T-cell (primary cell): Measurements from ENCODE around the gene PARD3. TPM values are rescaled to one million over a fixed set of nuclear protein-coding genes. Genes with fewer than 3 reads are reported as not detected.

Source experiments
- ATAC-seq, 4 experiments: fragments of 200-7000 bp in 3 of 4; fragments of 150-1000 bp in 1 of 4; cut with Tn5 transposase; replicated peaks in 1 of 4; 1 replicate in 3 of 4; 2 replicates in 1 of 4; pipeline ENCODE4 v1.10.0; 2021; ENCODE audit warnings: moderate library complexity in 3 of 4, mild to moderate bottlenecking in 2 of 4, moderate number of reproducible peaks in 1 of 4
- CTCF ChIA-PET, 2 donors: fragments of 300-600 bp; sonication (Branson Sonifier 250); formaldehyde crosslinking; loops; one replicate each; lab custom pipeline; 2022; ENCODE audit warnings: antibody characterized with exemption in 2 of 2; lab: Charles Lee
- POLR2A ChIA-PET, 2 donors: fragments of 300-600 bp; sonication (Branson Sonifier 250); formaldehyde crosslinking; loops; one replicate each; lab custom pipeline; 2022; ENCODE audit warnings: antibody characterized with exemption in 2 of 2; lab: Charles Lee
- DNase-seq, 35 experiments: peaks; one replicate each; pipeline versions ENCODE4 v3.0.0 to v3.0.0-alpha.2; 2013 to 2023
- H3K27ac ChIP-seq: one replicate; pipeline ENCODE4 v1.5.1; 2013; ENCODE audit warnings: low read length
- H3K27me3 ChIP-seq, 2 experiments: replicated peaks in 1 of 2; 1 replicate in 1 of 2; 2 replicates in 1 of 2; pipeline versions ENCODE4 v1.6.1 to v1.7.0; 2013; ENCODE audit warnings: low read length in 1 of 2, mixed read lengths in 1 of 2; ENCODE audit not compliant: control insufficient read depth in 2 of 2, insufficient read depth in 2 of 2; ENCODE audit errors: extremely low read depth in 1 of 2
- H3K36me3 ChIP-seq, 2 donors: 1 replicate in 1 of 2; 2 replicates in 1 of 2; pipeline versions ENCODE4 v1.6.1 to v1.7.0; 2013; ENCODE audit warnings: low read length in 1 of 2; ENCODE audit not compliant: control insufficient read depth in 2 of 2, insufficient read depth in 1 of 2; ENCODE audit errors: extremely low read depth in 1 of 2
- H3K4me1 ChIP-seq, 2 experiments: 1 replicate in 1 of 2; 2 replicates in 1 of 2; pipeline versions ENCODE4 v1.6.1 to v1.7.0; 2013; ENCODE audit warnings: low read length in 2 of 2, mixed read lengths in 1 of 2; ENCODE audit not compliant: insufficient read depth in 2 of 2, control insufficient read depth in 1 of 2; ENCODE audit errors: extremely low read depth in 1 of 2
- H3K4me3 ChIP-seq, 2 donors: 1 replicate in 1 of 2; 2 replicates in 1 of 2; pipeline versions ENCODE4 v1.5.1 to v1.7.0; 2013; ENCODE audit warnings: mild to moderate bottlenecking in 2 of 2, low read length in 1 of 2, moderate library complexity in 1 of 2; ENCODE audit not compliant: control insufficient read depth in 1 of 2; ENCODE audit errors: extremely low read depth in 1 of 2
- H3K9me3 ChIP-seq: 2 replicates; pipeline ENCODE4 v1.7.0; 2013
- H3K27ac Mint-ChIP-seq, 2 donors: one replicate each; pipeline ENCODE4 v1.8.0; 2020 to 2021; ENCODE audit warnings: mild to moderate bottlenecking in 2 of 2, mixed read lengths in 2 of 2
- H3K27me3 Mint-ChIP-seq, 2 donors: one replicate each; pipeline ENCODE4 v1.8.0; 2021 to 2022; ENCODE audit warnings: mixed read lengths in 2 of 2
- H3K36me3 Mint-ChIP-seq: one replicate; pipeline ENCODE4 v1.8.0; 2021; ENCODE audit warnings: mixed read lengths
- H3K4me1 Mint-ChIP-seq, 3 donors: one replicate each; pipeline ENCODE4 v1.8.0; 2020 to 2022; ENCODE audit warnings: mixed read lengths in 3 of 3, mild to moderate bottlenecking in 1 of 3
- H3K4me3 Mint-ChIP-seq, 3 donors: one replicate each; pipeline ENCODE4 v1.8.0; 2020 to 2022; ENCODE audit warnings: mild to moderate bottlenecking in 3 of 3, mixed read lengths in 3 of 3, moderate library complexity in 3 of 3
- H3K9me3 Mint-ChIP-seq, 3 donors: one replicate each; pipeline ENCODE4 v1.8.0; 2020 to 2022; ENCODE audit warnings: mixed read lengths in 3 of 3
- WGBS: methylation state at CpG from one replicate; pipeline ENCODE4 v1.1.5; 2013; ENCODE audit warnings: missing lambda C conversion rate; ENCODE audit not compliant: insufficient coverage; 5-methylcytosine and 5-hydroxymethylcytosine counted together
- total RNA-seq, 35 experiments: library from RNA in 6 of 35; stranded (reverse) in 6 of 35; fragments of 120-200 nt in 1 of 35; gene quantifications; one replicate each; pipeline versions ENCODE4 v1.2.1 to v1.2.4 and lab custom pipeline; 2013 to 2026

PARD3 gene
- total RNA-seq, 5 donors from 2014 or later (not counting 1 experiment from before 2014, with no cell fraction given) = 0.36 to 0.92 (median 0.65) TPM

DNA sequence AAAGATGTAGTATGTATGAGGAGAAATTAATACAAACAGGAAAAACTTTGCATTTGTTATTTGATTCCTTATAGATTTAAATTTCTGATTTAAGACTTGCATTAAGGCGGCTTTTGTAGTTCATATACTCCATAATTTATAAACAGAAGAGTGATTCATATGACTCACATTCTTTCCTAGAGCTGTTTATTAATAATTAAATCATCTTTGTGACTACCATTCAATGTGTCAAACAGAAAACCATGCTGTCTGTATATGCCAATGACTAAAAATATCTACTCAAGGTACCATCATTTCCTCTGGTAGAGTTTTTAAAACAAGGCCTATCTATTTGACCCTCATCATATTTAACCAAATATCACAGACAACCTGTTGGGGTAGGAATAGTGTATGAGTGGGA lies 501.7 kb downstream of the PARD3 start:
- H3K4me1 ChIP-seq = peaks cover 0 to 14% of the 10 kb centered on the region in 2 experiments
- H3K27ac Mint-ChIP-seq = peak overlapping the region in 1 of 2 donors; percentile 9
- no peak overlapping the region for H3K27ac ChIP-seq
- H3K27me3 Mint-ChIP-seq = no peaks in the 10 kb centered on the region
- ATAC-seq (no peak), DNase-seq (no peak)
- H3K4me1 Mint-ChIP-seq = peaks cover 4 to 16% (median 15%) of the 10 kb centered on the region in 3 donors
- H3K36me3 Mint-ChIP-seq = no peaks in the 10 kb centered on the region
- no peaks in the 10 kb centered on the region for H3K36me3 ChIP-seq
- ChIA-PET POLR2A (no interaction called here), CTCF (interaction anchor here in 1 of 2 donors (0.6 kb wide), 1 partner anchor 10 kb away, joined by 3 read pairs; no protein-coding TSS in a partner anchor)
- H3K4me3 ChIP-seq = no peak overlapping the region
- H3K4me3 Mint-ChIP-seq = no peak overlapping the region
- H3K9me3 Mint-ChIP-seq = no peaks in the 10 kb centered on the region
- H3K9me3 ChIP-seq = no peaks in the 10 kb centered on the region
- no CpG with 5 or more reads among the region's 1 CpG for WGBS
- H3K27me3 ChIP-seq = no peaks in the 10 kb centered on the region

DNA sequence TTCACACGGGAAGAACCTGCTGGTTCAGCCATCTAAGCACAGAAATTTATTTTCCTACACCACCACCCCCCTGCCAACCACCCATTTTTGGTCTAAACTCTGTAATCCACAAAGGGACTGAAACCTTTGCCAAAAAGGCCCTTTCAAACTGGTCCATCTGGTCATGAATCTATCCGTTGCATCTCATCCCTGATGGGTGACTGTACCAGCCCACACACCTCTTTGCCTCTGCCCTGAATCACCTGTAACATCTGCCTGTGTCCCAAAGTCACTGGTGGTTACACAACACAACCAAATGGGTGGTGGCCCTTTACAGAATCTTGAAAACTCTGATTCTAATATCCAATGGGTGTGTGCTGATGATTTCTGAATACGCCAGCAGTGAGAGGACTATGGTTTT lies 503.4 kb downstream of the PARD3 start:
- DNase-seq = no peak
- Histone ChIP-seq H3K36me3 (no peaks in the 10 kb centered on the region), H3K4me3 (no peak overlapping the region), H3K4me1 (peaks cover 0 to 14% of the 10 kb centered on the region in 2 experiments), H3K27ac (no peak overlapping the region), H3K9me3 (no peaks in the 10 kb centered on the region), H3K27me3 (peaks cover 0 to 4% of the 10 kb centered on the region in 2 experiments)
- WGBS = 86% methylated on average over 1 of the region's 3 CpGs
- Mint-ChIP-seq H3K36me3 (no peaks in the 10 kb centered on the region), H3K4me3 (no peak overlapping the region), H3K27me3 (no peaks in the 10 kb centered on the region), H3K4me1 (peaks cover 4 to 16% (median 15%) of the 10 kb centered on the region in 3 donors), H3K27ac (no peak overlapping the region), H3K9me3 (no peaks in the 10 kb centered on the region)
- no peak for ATAC-seq
- CTCF ChIA-PET = no interaction called here
- POLR2A ChIA-PET = no interaction called here

DNA sequence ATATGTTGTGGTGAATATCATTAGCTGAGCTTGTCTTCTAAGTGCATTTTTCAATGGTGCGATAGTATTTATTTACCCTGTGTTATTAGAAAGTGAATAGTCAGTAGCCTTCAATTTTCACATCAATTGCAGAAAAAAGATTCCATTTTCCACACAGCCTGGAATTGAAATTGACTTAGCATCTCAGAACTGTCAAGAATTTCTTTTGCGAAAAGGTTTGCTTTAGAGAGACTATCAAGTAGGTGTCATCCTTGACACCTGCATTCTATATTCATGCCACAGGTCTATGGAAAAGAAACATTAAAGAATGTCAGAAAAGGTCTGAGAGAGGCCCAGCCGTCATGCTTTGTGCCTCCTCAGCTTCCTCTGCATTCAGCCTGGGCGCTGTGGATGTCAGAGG lies 504.9 kb downstream of the PARD3 start:
- CTCF ChIA-PET = no interaction called here

DNA sequence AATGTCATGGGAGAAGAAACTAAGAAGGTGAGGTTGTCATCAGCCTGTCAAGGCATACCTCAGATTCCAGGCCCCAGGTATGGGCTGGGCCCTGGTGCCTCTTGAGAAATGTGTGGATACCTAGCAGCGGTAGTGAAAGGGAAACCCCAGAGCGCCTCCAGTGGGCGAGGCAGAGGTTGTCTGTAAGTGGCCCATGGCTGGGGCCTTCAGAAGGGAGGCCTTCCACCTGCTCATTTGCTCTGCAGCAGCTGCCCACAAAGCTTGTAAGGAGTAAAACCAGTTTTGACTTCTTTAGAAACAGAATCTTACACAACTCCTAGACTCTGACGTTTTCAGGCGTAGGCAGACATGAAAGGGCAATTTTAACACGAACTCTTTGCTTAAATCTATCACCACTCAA lies 509.9 kb downstream of the PARD3 start:
- Mint-ChIP-seq H3K27me3 (no peaks in the 10 kb centered on the region), H3K36me3 (no peaks in the 10 kb centered on the region), H3K9me3 (no peaks in the 10 kb centered on the region), H3K4me3 (no peak overlapping the region), H3K4me1 (no peaks in the 10 kb centered on the region), H3K27ac (no peak overlapping the region)
- no peaks in the 10 kb centered on the region for H3K36me3 ChIP-seq
- DNase-seq (no peak), ATAC-seq (no peak)
- no peaks in the 10 kb centered on the region for H3K4me1 ChIP-seq
- no peaks in the 10 kb centered on the region for H3K9me3 ChIP-seq
- no peak overlapping the region for H3K27ac ChIP-seq
- 100% methylated on average over 2 of the region's 6 CpGs for WGBS
- H3K4me3 ChIP-seq = no peak overlapping the region
- ChIA-PET POLR2A (no interaction called here), CTCF (no interaction called here)
- H3K27me3 ChIP-seq = peaks cover 0 to 4% of the 10 kb centered on the region in 2 experiments

More for the DNA sequence above, 504.9 kb downstream of the PARD3 start:
- POLR2A ChIA-PET = no interaction called here
- H3K36me3 ChIP-seq = no peaks in the 10 kb centered on the region
- H3K4me1 ChIP-seq = peaks cover 0 to 14% of the 10 kb centered on the region in 2 experiments
- Mint-ChIP-seq H3K36me3 (no peaks in the 10 kb centered on the region), H3K4me1 (peaks cover 4 to 16% (median 15%) of the 10 kb centered on the region in 3 donors), H3K27ac (no peak overlapping the region), H3K4me3 (no peak overlapping the region), H3K9me3 (no peaks in the 10 kb centered on the region), H3K27me3 (no peaks in the 10 kb centered on the region)
- no peaks in the 10 kb centered on the region for H3K9me3 ChIP-seq
- H3K27ac ChIP-seq = no peak overlapping the region
- WGBS = 75% methylated on average over 2 of the region's 4 CpGs
- ATAC-seq (no peak), DNase-seq (no peak)
- peaks cover 0 to 4% of the 10 kb centered on the region in 2 experiments for H3K27me3 ChIP-seq
- H3K4me3 ChIP-seq = no peak overlapping the region

DNA sequence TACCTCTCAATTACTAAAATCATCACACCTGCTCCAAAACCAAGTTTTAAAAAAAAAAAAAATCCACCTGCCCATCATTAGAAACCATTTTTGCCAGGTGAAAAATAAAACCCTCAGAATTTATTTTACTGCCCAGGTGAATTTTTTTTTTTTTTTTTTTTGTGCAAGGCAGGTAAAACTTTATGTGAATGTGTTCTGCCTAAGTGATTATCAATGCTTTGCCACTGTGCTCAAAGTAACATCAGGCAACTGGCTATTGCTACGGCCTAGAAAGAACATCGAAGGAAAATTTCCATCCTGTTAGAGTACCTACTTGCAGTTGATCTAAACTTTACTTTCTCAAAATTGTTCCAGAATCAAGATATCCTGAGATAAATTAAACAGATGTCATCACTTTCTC lies 512.1 kb downstream of the PARD3 start:
- no CpG with 5 or more reads among the region's 2 CpGs for WGBS
- H3K4me3 ChIP-seq = no peak overlapping the region
- Mint-ChIP-seq H3K27me3 (no peaks in the 10 kb centered on the region), H3K9me3 (no peaks in the 10 kb centered on the region), H3K4me3 (no peak overlapping the region), H3K27ac (no peak overlapping the region), H3K4me1 (no peaks in the 10 kb centered on the region), H3K36me3 (no peaks in the 10 kb centered on the region)
- no peaks in the 10 kb centered on the region for H3K36me3 ChIP-seq
- no peak overlapping the region for H3K27ac ChIP-seq
- no peaks in the 10 kb centered on the region for H3K4me1 ChIP-seq
- H3K27me3 ChIP-seq = peaks cover 0 to 4% of the 10 kb centered on the region in 2 experiments
- ChIA-PET POLR2A (interaction anchor here in 1 of 2 donors (0.5 to 0.7 kb wide), 2 partner anchors 24 to 36 kb away, joined by 6 to 7 read pairs; no protein-coding TSS in a partner anchor), CTCF (interaction anchor here (0.6 to 0.7 kb wide), 3 partner anchors 17 to 915 kb away, joined by 3 to 4 read pairs (median 3); no protein-coding TSS in a partner anchor)
- ATAC-seq (no peak), DNase-seq (no peak)
- no peaks in the 10 kb centered on the region for H3K9me3 ChIP-seq

DNA sequence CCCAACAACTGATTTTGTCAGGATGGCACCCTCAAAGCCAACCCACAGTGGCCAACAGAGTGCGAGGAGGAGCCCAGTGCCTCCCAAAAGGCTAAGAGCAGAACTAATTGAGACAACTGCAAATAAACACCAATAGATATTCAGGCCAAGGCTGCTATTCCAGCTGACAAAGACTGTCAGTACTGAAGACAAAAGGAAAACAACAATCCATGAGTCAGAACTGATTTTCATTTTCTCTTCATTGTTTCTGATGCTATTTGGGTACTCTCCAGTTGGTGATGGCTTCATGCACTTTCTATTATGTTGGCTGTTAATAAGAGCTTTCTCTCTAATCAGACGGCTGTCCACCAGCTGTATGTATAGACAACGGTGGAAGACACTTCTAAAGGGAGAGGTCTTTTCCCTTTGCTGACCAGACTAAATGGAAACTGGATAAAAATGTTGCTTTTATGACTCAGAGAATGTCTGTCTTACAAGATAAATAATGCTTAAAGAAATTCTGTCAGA lies 515.9 kb downstream of the PARD3 start:
- no peaks in the 10 kb centered on the region for H3K9me3 ChIP-seq
- peaks cover 0 to 3% (median 0%) of the 10 kb centered on the region in 3 donors for H3K4me1 Mint-ChIP-seq
- H3K27me3 Mint-ChIP-seq = peaks cover 5 to 10% of the 10 kb centered on the region in 2 donors
- no peak for ATAC-seq
- ChIA-PET POLR2A (no interaction called here), CTCF (no interaction called here)
- H3K27me3 ChIP-seq = no peaks in the 10 kb centered on the region
- no peak overlapping the region for H3K27ac Mint-ChIP-seq
- H3K4me3 Mint-ChIP-seq = no peak overlapping the region
- no peak for DNase-seq
- WGBS = 63% methylated on average over 3 of the region's 3 CpGs
- no peak overlapping the region for H3K4me3 ChIP-seq
- H3K4me1 ChIP-seq = no peaks in the 10 kb centered on the region
- no peaks in the 10 kb centered on the region for H3K9me3 Mint-ChIP-seq
- no peaks in the 10 kb centered on the region for H3K36me3 Mint-ChIP-seq
- H3K27ac ChIP-seq = no peak overlapping the region
- no peaks in the 10 kb centered on the region for H3K36me3 ChIP-seq
